ENCODE data around the gene DTNBP1.

The DTNBP1 gene

GRCh38 chr6:15682965-15683822, 20.4 kb upstream of the DTNBP1 start:
- no peak overlapping the region for H3K4me3 ChIP-seq (ENCODE audit: low read length in 2 of 2)
- H3K4me1 ChIP-seq (ENCODE audit: control insufficient read depth, insufficient read depth, low read length) = no peaks in the 10 kb centered on the region
- H3K36me3 ChIP-seq (ENCODE audit: control insufficient read depth in 2 of 2, insufficient read depth in 2 of 2, low read length in 2 of 2) = no peaks in the 10 kb centered on the region
- peaks cover 0 to 4% of the 10 kb centered on the region in 2 donors for H3K9me3 ChIP-seq (ENCODE audit: control insufficient read depth in 2 of 2, low read length in 2 of 2)
- H3K27ac ChIP-seq (ENCODE audit: low read length) = no peak overlapping the region
- H3K9ac ChIP-seq (ENCODE audit: low read length in 2 of 2) = no peak overlapping the region
- no peaks in the 10 kb centered on the region for H3K27me3 ChIP-seq (ENCODE audit: control insufficient read depth in 1 of 2, insufficient read depth in 2 of 2, low read length in 2 of 2)

DNA sequence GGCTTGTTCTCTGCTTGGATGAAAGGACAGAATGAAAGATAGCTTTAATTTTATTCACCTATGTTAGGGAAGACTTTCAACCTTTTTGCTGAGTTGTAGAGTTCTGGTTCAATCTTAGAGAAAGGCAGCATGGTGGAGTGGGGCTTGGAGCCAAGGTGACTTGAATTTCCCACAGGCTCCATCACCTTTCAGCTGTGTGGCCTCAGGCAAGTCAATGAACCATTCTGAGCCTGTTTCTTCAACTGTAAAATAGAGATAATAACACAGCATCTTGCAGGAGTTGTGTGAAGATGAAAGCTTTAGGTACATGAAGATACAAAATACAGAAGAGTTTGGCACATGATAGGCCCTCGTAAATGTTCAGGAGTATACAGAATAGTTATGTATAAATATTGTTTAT, 19.1 kb upstream of the DTNBP1 start:
- H3K4me1 ChIP-seq (ENCODE audit: control insufficient read depth, insufficient read depth, low read length) = no peaks in the 10 kb centered on the region
- H3K9me3 ChIP-seq (ENCODE audit: control insufficient read depth in 2 of 2, low read length in 2 of 2) = peaks cover 0 to 4% of the 10 kb centered on the region in 2 donors
- no peak overlapping the region for H3K4me3 ChIP-seq (ENCODE audit: low read length in 2 of 2)
- H3K9ac ChIP-seq (ENCODE audit: low read length in 2 of 2) = no peak overlapping the region
- H3K27me3 ChIP-seq (ENCODE audit: control insufficient read depth in 1 of 2, insufficient read depth in 2 of 2, low read length in 2 of 2) = no peaks in the 10 kb centered on the region
- H3K36me3 ChIP-seq (ENCODE audit: control insufficient read depth in 2 of 2, insufficient read depth in 2 of 2, low read length in 2 of 2) = no peaks in the 10 kb centered on the region
- H3K27ac ChIP-seq (ENCODE audit: low read length) = no peak overlapping the region

GRCh38 chr6:15678514-15678913, 15.7 kb upstream of the DTNBP1 start:
- H3K9me3 ChIP-seq (ENCODE audit: control insufficient read depth in 2 of 2, low read length in 2 of 2) = peaks cover 0 to 4% of the 10 kb centered on the region in 2 donors
- H3K36me3 ChIP-seq (ENCODE audit: control insufficient read depth in 2 of 2, insufficient read depth in 2 of 2, low read length in 2 of 2) = no peaks in the 10 kb centered on the region
- no peak overlapping the region for H3K9ac ChIP-seq (ENCODE audit: low read length in 2 of 2)
- no peak overlapping the region for H3K4me3 ChIP-seq (ENCODE audit: low read length in 2 of 2)
- no peaks in the 10 kb centered on the region for H3K4me1 ChIP-seq (ENCODE audit: control insufficient read depth, insufficient read depth, low read length)
- no peaks in the 10 kb centered on the region for H3K27me3 ChIP-seq (ENCODE audit: control insufficient read depth in 1 of 2, insufficient read depth in 2 of 2, low read length in 2 of 2)
- H3K27ac ChIP-seq (ENCODE audit: low read length) = no peak overlapping the region

GRCh38 chr6:15677822-15678221, 15.0 kb upstream of the DTNBP1 start:
- Histone ChIP-seq H3K9ac (ENCODE audit: low read length in 2 of 2) (no peak overlapping the region), H3K9me3 (ENCODE audit: control insufficient read depth in 2 of 2, low read length in 2 of 2) (peaks cover 0 to 2% of the 10 kb centered on the region in 2 donors), H3K36me3 (ENCODE audit: control insufficient read depth in 2 of 2, insufficient read depth in 2 of 2, low read length in 2 of 2) (no peaks in the 10 kb centered on the region), H3K27ac (ENCODE audit: low read length) (no peak overlapping the region), H3K27me3 (ENCODE audit: control insufficient read depth in 1 of 2, insufficient read depth in 2 of 2, low read length in 2 of 2) (no peaks in the 10 kb centered on the region), H3K4me1 (ENCODE audit: control insufficient read depth, insufficient read depth, low read length) (no peaks in the 10 kb centered on the region), H3K4me3 (ENCODE audit: low read length in 2 of 2) (no peak overlapping the region)

GRCh38 chr6:15675536-15676220, 12.8 kb upstream of the DTNBP1 start:
- Histone ChIP-seq H3K27me3 (ENCODE audit: control insufficient read depth in 1 of 2, insufficient read depth in 2 of 2, low read length in 2 of 2) (peaks cover 0 to 6% of the 10 kb centered on the region in 2 donors), H3K27ac (ENCODE audit: low read length) (no peak overlapping the region), H3K9ac (ENCODE audit: low read length in 2 of 2) (no peak overlapping the region), H3K9me3 (ENCODE audit: control insufficient read depth in 2 of 2, low read length in 2 of 2) (no peaks in the 10 kb centered on the region), H3K4me3 (ENCODE audit: low read length in 2 of 2) (no peak overlapping the region), H3K36me3 (ENCODE audit: control insufficient read depth in 2 of 2, insufficient read depth in 2 of 2, low read length in 2 of 2) (no peaks in the 10 kb centered on the region), H3K4me1 (ENCODE audit: control insufficient read depth, insufficient read depth, low read length) (no peaks in the 10 kb centered on the region)

GRCh38 chr6:15674690-15675386, 12.0 kb upstream of the DTNBP1 start:
- Histone ChIP-seq H3K4me1 (ENCODE audit: control insufficient read depth, insufficient read depth, low read length) (no peaks in the 10 kb centered on the region), H3K27ac (ENCODE audit: low read length) (no peak overlapping the region), H3K36me3 (ENCODE audit: control insufficient read depth in 2 of 2, insufficient read depth in 2 of 2, low read length in 2 of 2) (no peaks in the 10 kb centered on the region), H3K27me3 (ENCODE audit: control insufficient read depth in 1 of 2, insufficient read depth in 2 of 2, low read length in 2 of 2) (peaks cover 0 to 6% of the 10 kb centered on the region in 2 donors), H3K9ac (ENCODE audit: low read length in 2 of 2) (no peak overlapping the region), H3K4me3 (ENCODE audit: low read length in 2 of 2) (no peak overlapping the region), H3K9me3 (ENCODE audit: control insufficient read depth in 2 of 2, low read length in 2 of 2) (no peaks in the 10 kb centered on the region)

DNA sequence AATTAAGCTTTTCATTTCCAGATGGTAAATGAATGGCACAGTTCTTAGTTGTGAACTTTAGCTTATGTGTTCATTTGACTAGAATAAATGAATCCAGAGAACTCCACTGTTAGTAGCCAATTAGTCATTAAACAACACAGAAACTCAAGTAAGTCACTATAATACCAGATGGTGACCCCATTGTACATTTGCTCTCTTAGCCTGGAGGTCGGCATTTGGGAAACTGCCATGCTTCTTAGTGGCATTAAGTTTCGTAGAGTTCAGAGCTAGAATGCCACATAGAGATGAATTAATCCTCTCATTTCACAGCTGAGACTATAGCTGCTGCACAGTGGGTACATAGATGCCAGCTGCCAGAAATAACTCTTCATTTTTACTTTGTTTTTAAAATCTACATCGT, 10.8 kb upstream of the DTNBP1 start:
- Histone ChIP-seq H3K36me3 (ENCODE audit: control insufficient read depth in 2 of 2, insufficient read depth in 2 of 2, low read length in 2 of 2) (no peaks in the 10 kb centered on the region), H3K4me3 (ENCODE audit: low read length in 2 of 2) (no peak overlapping the region), H3K4me1 (ENCODE audit: control insufficient read depth, insufficient read depth, low read length) (no peaks in the 10 kb centered on the region), H3K9ac (ENCODE audit: low read length in 2 of 2) (no peak overlapping the region), H3K27ac (ENCODE audit: low read length) (no peak overlapping the region), H3K9me3 (ENCODE audit: control insufficient read depth in 2 of 2, low read length in 2 of 2) (no peaks in the 10 kb centered on the region), H3K27me3 (ENCODE audit: control insufficient read depth in 1 of 2, insufficient read depth in 2 of 2, low read length in 2 of 2) (peaks cover 0 to 6% of the 10 kb centered on the region in 2 donors)

- Histone ChIP-seq H3K9ac (ENCODE audit: low read length in 2 of 2) (no peak overlapping the region), H3K27me3 (ENCODE audit: control insufficient read depth in 1 of 2, insufficient read depth in 2 of 2, low read length in 2 of 2) (peaks cover 0 to 6% of the 10 kb centered on the region in 2 donors), H3K36me3 (ENCODE audit: control insufficient read depth in 2 of 2, insufficient read depth in 2 of 2, low read length in 2 of 2) (no peaks in the 10 kb centered on the region), H3K9me3 (ENCODE audit: control insufficient read depth in 2 of 2, low read length in 2 of 2) (no peaks in the 10 kb centered on the region), H3K4me1 (ENCODE audit: control insufficient read depth, insufficient read depth, low read length) (no peaks in the 10 kb centered on the region), H3K4me3 (ENCODE audit: low read length in 2 of 2) (no peak overlapping the region), H3K27ac (ENCODE audit: low read length) (no peak overlapping the region)
Observed at GRCh38 chr6:15672818-15673217, 10.0 kb upstream of the DTNBP1 start.

GRCh38 chr6:15672291-15672690, 9.5 kb upstream of the DTNBP1 start:
- Histone ChIP-seq H3K27me3 (ENCODE audit: control insufficient read depth in 1 of 2, insufficient read depth in 2 of 2, low read length in 2 of 2) (peaks cover 0 to 6% of the 10 kb centered on the region in 2 donors), H3K36me3 (ENCODE audit: control insufficient read depth in 2 of 2, insufficient read depth in 2 of 2, low read length in 2 of 2) (no peaks in the 10 kb centered on the region), H3K4me3 (ENCODE audit: low read length in 2 of 2) (no peak overlapping the region), H3K9ac (ENCODE audit: low read length in 2 of 2) (no peak overlapping the region), H3K27ac (ENCODE audit: low read length) (no peak overlapping the region), H3K9me3 (ENCODE audit: control insufficient read depth in 2 of 2, low read length in 2 of 2) (no peaks in the 10 kb centered on the region), H3K4me1 (ENCODE audit: control insufficient read depth, insufficient read depth, low read length) (no peaks in the 10 kb centered on the region)

GRCh38 chr6:15668918-15669317, 6.1 kb upstream of the DTNBP1 start:
- no peaks in the 10 kb centered on the region for H3K9me3 ChIP-seq (ENCODE audit: control insufficient read depth in 2 of 2, low read length in 2 of 2)
- H3K27me3 ChIP-seq (ENCODE audit: control insufficient read depth in 1 of 2, insufficient read depth in 2 of 2, low read length in 2 of 2) = peaks cover 0 to 6% of the 10 kb centered on the region in 2 donors
- no peaks in the 10 kb centered on the region for H3K4me1 ChIP-seq (ENCODE audit: control insufficient read depth, insufficient read depth, low read length)
- H3K9ac ChIP-seq (ENCODE audit: low read length in 2 of 2) = no peak overlapping the region
- H3K4me3 ChIP-seq (ENCODE audit: low read length in 2 of 2) = no peak overlapping the region
- no peak overlapping the region for H3K27ac ChIP-seq (ENCODE audit: low read length)
- H3K36me3 ChIP-seq (ENCODE audit: control insufficient read depth in 2 of 2, insufficient read depth in 2 of 2, low read length in 2 of 2) = no peaks in the 10 kb centered on the region

Data from stomach smooth muscle (tissue), 2 donors.